ENCODE data around the gene CPSF3.
A peak's percentile ranks its signal among the peaks of the same experiment; 100 is the strongest.

The CPSF3 gene

DNA sequence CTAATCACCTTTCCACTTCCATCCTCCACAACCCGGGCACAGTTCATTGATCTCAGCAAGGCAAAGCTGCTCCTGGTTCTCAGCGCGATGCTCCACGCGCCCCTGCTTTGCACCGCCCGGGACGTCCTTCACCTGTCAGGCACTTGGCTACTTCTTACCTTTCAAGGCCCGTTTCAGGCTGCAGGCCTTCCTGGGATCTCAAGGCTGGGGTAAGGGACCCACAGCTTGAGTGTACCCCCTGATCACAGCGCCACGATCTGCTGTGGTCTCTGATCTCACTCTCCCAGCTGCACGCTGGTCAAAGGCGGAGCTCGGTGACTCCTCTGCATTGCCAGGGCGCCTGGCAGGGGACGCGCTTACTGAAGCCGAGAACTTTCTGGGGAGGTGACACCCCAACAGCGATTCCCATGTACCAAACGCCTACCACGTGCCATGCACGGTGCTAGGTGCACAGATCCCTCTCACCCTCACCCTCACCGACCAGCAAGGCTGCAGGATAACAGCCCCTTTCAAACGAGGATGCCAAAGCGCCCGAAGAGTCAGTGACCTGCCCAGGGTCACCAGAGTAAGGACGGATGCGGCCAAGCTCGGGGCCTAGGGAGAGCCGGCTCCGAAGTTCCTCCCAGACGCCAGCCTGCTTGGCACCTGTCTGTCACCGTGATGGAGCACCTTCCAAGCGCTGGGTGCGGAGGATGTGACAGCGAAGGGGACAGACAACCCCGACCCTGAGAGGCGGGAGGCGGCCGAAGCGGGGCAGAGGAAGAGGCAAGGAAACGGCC is 944 bp upstream of the CPSF3 start:
- DNase-seq = no peak

DNA sequence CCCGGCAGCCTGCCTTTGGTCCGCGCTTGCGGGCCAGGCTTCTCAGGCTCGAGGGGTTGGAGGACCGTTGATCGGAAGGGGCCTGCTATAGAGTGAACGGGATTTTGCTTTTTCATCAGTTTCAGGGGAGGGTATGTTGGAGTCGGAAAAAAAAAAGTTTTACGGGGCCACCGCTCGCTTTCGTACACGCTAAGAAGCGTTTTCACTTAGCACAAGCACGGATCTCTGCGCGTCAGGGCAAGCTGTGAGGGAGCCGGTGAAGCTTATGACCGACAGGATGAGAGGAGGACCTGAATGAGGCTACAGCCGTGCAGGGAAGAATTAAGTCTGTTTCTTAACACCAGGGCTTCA is 443 bp downstream of the CPSF3 start:
- DNase-seq = no peak

DNA sequence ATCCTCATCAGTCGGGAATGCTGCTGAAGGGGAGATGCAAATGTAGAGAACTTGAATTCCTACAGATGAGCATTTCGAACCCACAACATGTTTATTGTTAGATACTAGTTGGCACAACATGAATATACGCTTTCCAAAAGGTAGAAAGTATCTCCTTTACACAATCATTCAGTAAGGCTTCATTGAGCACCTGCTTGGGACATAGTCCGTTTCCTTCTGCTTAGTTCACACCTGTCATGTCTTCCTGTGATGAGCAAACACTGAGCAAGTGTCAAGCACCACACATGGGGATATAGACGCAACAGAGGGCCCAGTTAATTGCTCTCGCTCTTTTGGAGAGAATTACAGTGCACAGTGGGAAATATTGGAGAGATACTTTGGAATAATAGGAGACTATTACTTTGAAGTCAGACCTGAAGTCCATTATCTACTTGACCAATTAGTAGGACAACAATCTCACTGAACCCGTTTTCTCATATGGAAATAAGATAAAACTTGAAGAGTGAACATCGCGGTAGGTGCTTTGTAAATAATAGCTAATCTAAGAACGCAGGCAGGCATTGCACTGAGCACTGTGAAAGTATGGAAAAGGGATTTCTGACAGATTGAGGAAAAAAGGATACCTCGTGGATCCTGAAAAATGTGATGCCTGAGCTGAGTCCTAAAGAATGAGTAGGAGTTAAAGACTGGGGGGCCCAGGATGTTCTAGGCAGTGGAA is 1.2 kb downstream of the CPSF3 start:
- DNase-seq = peak; percentile 82

DNA sequence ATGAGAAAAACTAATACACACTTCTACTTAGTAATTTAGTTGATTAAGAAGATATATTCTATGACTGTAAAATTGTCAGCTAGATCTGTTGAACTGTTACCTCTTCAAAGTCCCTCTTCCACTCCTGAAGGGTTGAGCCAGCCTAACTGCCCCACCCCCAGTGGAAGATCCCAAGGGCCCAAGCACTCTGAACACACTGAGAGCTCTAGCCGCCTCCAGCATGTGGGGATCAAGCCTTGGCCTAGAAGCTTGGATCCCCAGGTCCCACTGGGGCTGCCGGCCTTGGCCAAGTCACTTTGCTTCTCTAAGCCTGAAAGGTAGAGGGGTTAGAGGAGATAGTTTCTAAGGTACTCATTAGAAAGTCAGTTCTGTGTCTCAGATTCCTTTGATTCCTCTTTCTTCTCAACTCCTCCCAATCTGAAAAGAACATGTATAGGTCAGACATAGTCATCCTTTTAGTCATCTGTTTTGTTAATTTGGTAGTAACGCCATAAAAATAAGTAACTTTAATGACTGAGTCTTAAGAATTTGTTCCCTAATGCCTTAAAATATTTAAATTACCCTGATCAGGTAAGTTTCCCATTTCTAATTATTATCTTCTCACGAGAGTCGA is 5.6 kb downstream of the CPSF3 start:
- DNase-seq = no peak

DNA sequence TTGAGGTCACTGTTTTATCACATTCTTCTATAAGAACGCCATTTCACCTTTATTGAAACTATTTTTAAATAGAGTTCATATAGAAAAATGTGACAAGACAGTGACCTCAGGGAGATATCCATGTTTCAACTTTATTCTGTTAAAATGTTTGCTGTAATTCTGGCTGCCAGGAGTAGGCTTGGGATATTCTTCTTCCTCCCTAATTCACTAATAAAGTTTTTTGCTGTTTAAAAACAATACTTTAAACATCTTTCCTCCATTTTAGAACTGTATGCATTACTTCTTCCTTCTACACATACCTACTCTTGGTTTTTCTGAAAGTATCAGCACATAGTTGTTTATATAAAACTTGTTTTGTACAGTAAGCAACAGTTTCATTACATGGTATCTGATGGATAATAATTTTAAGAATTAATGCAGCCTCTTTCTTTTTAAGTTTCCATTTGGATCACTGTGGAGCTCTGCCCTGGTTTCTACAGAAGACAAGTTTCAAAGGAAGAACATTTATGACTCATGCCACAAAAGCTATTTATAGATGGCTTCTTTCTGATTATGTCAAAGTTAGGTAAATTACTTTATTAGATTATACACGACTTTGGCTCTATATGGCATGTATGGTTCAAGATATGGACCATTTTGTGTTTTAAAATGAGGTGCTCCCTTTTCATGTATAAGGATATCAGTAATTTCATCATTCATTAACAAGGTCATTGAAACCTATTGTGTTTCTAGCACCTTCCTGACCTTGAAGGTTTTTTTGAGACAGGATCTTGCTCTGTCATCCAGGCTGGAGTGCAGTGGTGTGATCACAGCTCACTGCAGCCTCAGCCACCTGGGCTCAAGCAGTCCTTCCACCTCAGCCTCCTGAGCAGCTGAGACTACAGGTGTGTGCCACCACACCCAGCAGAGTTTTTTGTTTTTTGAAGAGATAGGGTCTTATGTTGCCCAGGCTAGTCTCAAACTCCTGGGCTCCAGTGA is 7.2 kb downstream of the CPSF3 start:
- no peak for DNase-seq

DNA sequence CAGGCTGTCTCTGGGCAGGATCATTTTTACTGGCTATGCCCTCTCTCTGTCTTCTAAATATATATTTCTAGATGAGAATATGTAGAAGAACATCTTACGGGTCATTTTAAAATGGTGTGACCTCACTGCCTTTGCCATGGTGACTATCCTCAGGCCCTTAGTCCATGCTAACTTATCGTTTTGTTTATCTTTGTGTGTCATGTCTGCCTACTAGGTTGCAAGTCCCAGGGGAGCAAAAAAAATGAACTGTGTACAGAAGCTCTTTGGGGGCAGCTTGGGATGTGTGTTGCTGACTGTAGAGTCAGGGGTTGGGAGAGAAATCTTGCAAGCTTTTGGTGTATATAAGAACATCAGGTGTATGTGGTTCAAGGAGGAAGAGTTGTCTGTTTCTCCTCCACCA is 11.0 kb downstream of the CPSF3 start:
- no peak for DNase-seq

- no peak for DNase-seq
These were observed 16.1 kb downstream of the CPSF3 start for GRCh38 chr2:9439536-9439935.

DNA sequence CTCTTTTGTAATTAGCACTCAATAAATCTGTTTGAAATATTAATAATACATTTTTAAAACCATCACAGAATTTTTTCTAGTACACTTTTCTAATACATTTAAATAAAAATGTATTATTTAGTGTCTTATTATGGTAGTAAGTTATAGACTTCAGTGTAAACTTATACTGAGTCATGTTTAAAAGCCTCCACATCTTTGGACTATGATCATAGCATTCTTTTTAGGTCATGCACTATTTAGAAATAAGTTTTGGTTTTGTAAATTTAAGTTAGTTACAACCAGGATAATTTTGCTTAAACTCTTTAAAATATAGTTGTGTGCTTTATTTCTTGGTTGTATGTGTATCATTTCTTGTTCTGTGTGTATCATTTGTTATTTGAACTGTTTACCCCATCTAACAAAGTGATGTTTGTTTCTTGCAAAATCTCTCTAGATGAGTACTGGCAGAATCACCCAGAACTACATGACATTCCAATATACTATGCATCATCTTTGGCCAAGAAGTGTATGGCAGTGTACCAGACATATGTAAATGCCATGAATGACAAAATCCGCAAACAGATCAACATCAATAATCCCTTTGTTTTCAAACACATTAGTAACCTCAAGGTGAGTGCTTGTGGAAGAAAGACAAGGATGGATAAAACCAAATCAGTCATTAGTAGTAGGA is 16.7 kb downstream of the CPSF3 start:
- no peak for DNase-seq

DNA sequence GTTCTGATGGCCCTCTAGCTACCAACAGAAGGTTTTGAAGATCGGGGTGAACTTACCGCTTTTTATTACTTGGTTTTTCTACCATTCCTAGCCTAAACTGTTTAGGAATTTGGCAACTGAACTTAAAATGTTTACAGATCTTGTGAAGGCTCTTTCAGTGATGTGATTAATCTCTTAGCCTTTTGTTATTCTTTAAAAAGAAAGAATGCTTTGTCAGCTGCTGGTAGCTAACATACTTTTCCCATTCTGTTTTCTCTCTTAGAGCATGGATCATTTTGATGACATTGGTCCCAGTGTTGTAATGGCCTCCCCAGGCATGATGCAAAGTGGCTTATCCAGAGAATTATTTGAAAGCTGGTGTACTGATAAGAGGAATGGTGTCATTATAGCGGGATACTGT is 18.1 kb downstream of the CPSF3 start:
- DNase-seq = no peak

GRCh38 chr2:9443526-9443925 is 20.1 kb downstream of the CPSF3 start:
- DNase-seq = no peak

DNA sequence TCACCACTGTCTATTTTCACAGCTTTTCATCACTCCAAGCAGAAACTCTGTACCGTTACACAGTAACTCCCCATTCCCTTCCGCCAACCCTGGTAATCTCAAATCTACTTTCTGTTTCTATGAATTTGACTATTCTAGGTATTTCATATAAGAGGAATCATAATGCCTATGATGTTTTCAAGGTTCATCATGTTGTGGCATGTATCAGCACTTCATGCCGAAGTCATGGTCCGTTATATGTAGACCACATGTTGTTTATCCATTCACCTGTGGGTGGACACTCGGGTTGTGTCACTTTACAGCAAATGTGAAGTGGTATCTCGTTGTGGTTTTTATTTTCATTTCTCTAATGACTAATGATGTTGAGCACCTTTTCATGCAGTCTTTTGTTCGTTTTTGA is 21.6 kb downstream of the CPSF3 start:
- DNase-seq = no peak

DNA sequence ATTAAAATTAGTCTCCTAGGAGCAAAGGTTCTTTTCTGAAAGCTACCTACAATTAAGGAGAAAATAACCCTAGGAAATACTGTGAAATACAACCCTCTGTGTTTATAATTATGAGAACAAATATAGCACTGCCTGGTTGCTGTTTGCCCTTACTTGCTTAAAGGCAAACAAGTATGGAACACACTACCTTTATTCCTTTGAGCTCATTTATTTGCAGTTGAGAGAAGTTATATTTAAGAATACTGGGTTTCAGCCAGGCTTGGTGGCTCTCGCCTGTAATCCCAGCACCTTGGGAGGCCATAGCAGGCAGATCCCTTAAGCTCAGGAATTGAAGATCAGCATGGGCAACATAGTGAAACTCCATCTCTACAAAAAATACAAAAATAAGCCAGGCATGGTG is 27.8 kb downstream of the CPSF3 start:
- no peak for DNase-seq

GRCh38 chr2:9460441-9461017 is 37.1 kb downstream of the CPSF3 start:
- DNase-seq = no peak

GRCh38 chr2:9461079-9461478 is 37.6 kb downstream of the CPSF3 start:
- DNase-seq = no peak

- no peak for DNase-seq
These were observed 38.9 kb downstream of the CPSF3 start for GRCh38 chr2:9462313-9462712.

GRCh38 chr2:9462886-9463697 is 39.6 kb downstream of the CPSF3 start:
- peak; percentile 31 for DNase-seq

GRCh38 chr2:9463698-9464034 is 40.2 kb downstream of the CPSF3 start:
- no peak for DNase-seq

- DNase-seq = no peak
These were observed 41.7 kb downstream of the CPSF3 start for GRCh38 chr2:9465170-9465569.

GRCh38 chr2:9466147-9466683 is 42.8 kb downstream of the CPSF3 start:
- no peak for DNase-seq

- no peak for DNase-seq
These were observed 44.2 kb downstream of the CPSF3 start for GRCh38 chr2:9467687-9468086.

- no peak for DNase-seq
These were observed 47.8 kb downstream of the CPSF3 start for GRCh38 chr2:9471206-9471605.
